Measurements from ENCODE around the gene TLE6.
"Not testable (repeated sequence)": the region's sequence is repeated elsewhere in the genome, so short reads cannot be mapped to it uniquely, and the experiment has no call there.

Gene TLE6

DNA sequence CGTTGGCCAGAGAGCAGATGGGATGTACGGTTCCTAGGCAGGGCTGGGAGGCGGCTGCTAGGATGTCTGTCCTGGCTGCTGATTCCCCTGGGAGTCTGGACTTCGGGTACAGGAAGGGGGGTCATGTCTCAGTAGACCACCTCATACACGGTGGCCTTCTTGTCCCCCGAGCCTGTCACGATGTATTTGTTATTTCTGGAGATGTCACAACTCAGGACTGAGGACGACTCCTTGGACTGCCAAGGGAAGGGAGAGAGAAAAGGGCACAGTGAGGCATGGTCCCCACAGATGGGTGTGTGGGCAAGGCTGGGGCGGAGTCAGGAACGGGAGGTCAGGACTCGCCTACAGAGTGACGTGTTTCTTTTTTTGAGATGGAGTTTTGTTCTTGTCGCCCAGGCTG, 20.4 kb downstream of the TLE6 start:
- in situ Hi-C loops (cut with MboI; ENCODE audit: low sequenced_read_pairs): no loop called here

- in situ Hi-C loops (cut with MboI; ENCODE audit: low sequenced_read_pairs): no loop called here
These were observed 21.3 kb downstream of the TLE6 start for GRCh38 chr19:2998642-2999041.

GRCh38 chr19:3001235-3001800, 24.0 kb downstream of the TLE6 start:
- in situ Hi-C loops (cut with MboI; ENCODE audit: low sequenced_read_pairs): no loop called here

GRCh38 chr19:3003046-3003445, 25.7 kb downstream of the TLE6 start:
- in situ Hi-C loops (cut with MboI; ENCODE audit: low sequenced_read_pairs): no loop called here

GRCh38 chr19:3004522-3004921, 27.2 kb downstream of the TLE6 start:
- in situ Hi-C loops (cut with MboI; ENCODE audit: low sequenced_read_pairs): no loop called here

GRCh38 chr19:3005345-3005744, 28.0 kb downstream of the TLE6 start:
- in situ Hi-C loops (cut with MboI; ENCODE audit: low sequenced_read_pairs): no loop called here

GRCh38 chr19:3006075-3006767, 28.9 kb downstream of the TLE6 start:
- in situ Hi-C loops (cut with MboI; ENCODE audit: low sequenced_read_pairs): no loop called here

- in situ Hi-C loops (cut with MboI; ENCODE audit: low sequenced_read_pairs): no loop called here
These were observed 30.6 kb downstream of the TLE6 start for GRCh38 chr19:3007975-3008374.

GRCh38 chr19:3008994-3009393, 31.6 kb downstream of the TLE6 start:
- in situ Hi-C loops (cut with MboI; ENCODE audit: low sequenced_read_pairs): no loop called here

- in situ Hi-C loops (cut with MboI; ENCODE audit: low sequenced_read_pairs): no loop called here
These were observed 33.5 kb downstream of the TLE6 start for GRCh38 chr19:3010871-3011270.

- in situ Hi-C loops (cut with MboI; ENCODE audit: low sequenced_read_pairs): not testable (repeated sequence)
These were observed 34.7 kb downstream of the TLE6 start for GRCh38 chr19:3012059-3012458.

- in situ Hi-C loops (cut with MboI; ENCODE audit: low sequenced_read_pairs): no loop called here
These were observed 35.4 kb downstream of the TLE6 start for GRCh38 chr19:3012621-3013262.

- in situ Hi-C loops (cut with MboI; ENCODE audit: low sequenced_read_pairs): no loop called here
These were observed 35.9 kb downstream of the TLE6 start for GRCh38 chr19:3013263-3013725.

GRCh38 chr19:3014135-3014534, 36.8 kb downstream of the TLE6 start:
- in situ Hi-C loops (cut with MboI; ENCODE audit: low sequenced_read_pairs): no loop called here

DNA sequence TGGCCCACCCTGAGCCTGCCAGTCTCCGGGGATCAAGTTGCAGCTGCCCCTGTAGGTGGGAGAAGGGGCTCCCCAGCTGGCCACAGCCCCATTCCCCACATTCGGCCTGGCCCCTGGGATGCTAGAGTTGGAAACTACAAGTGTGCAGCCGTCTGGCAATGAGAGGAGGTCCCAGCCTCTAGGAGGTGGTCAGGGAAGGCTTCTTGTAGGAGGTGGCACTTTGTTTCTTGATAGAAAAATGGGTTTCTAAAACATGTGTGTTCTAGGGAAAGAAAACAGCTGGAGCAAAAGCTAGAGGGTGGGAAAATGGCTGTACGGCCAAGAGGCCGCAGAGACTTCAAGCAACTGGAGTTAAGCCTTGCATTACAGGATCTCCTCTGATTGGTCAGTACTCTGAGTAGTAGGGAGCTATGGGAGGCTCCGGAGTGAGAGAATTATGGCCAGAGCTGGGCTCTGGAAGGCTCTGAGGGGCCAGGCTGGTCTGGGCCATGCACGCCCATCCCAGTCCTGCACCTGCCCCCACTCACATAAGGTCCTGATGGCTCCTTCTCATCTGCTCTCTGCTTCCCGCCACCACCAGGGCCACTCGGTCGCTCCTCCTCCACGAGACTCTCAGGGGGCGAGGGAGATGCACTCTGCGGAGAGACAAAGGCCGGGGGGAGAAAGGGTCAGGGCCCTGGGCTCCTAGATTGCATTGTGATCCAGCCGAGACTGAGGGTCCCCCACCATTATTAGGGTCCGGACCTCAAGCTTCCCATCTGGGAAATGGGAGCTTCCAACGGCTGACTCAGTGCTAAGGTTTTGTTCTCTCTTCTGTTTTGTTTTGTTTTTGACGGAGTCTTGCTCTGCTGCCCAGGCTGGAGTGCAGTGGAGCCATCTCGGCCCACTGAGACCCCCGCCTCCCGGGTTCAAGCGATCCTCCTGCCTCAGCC, 38.0 kb downstream of the TLE6 start:
- in situ Hi-C loops (cut with MboI; ENCODE audit: low sequenced_read_pairs): no loop called here

DNA sequence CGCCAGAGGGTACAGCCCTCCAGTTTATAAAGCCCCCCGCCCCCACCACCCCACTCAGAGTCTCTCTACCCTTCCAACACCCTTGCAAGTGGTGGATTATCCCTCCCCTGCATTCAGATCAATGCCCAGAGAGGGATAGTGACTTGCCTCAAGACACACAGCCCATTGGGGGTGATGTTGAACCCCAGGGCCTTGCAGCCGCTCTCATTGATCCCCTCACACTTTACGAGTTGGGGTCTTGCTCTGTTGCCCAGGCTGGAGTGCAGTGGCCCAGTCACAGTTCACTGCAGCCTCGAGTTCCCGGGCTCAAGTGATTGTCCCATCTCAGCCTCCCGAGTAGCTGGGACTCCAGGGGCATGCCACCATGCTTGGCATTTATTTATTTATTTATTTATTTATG, 40.6 kb downstream of the TLE6 start:
- in situ Hi-C loops (cut with MboI; ENCODE audit: low sequenced_read_pairs): no loop called here

- in situ Hi-C loops (cut with MboI; ENCODE audit: low sequenced_read_pairs): no loop called here
These were observed 42.0 kb downstream of the TLE6 start for GRCh38 chr19:3019211-3019854.

DNA sequence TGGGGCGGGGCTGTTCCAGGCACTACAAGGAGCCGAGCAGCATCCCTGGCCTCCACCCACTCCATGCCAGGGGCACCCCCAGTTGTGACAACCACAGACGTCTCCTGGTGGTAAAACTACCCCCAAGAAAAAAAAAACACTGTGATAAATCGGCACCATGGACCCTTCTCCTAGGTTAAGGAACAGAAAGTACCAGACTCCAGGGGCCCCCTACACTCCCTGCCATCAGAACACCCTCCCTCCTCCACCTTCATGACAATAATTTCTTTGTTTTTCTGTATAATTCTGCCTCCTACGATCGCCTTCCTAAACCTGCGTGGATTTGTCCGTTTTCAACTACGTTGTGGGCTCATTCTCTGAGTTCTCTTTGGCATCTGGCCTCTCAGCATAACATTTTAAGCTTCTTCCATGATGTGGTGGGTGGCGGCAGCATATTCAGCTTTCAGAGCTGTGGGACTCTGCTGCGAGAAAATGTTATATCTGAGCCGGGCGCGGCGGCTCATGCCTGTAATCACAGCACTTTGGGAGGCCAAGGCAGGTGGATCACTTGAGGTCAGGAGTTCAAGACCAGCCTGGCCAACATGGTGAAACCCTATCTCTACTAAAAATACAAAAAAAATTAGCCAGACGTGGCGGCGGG, 43.1 kb downstream of the TLE6 start:
- in situ Hi-C loops (cut with MboI; ENCODE audit: low sequenced_read_pairs): no loop called here

DNA sequence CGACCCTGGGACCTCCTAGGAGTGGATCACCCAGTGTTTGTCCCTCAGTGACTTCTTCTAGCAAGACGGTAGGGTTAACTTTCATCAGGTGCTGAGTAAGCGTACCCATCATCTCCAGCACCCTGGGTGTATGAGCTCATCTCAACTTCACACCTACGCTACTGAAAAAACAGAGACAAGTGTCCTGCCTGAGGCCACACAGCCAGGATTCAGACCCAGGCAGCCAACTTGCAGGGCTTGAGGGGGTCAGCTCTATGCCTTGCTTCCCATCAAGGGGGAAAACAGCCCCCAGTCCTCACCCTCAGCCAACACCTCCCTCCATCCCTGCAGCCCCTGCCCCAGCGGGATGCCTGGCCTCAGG, 47.1 kb downstream of the TLE6 start:
- in situ Hi-C loops (cut with MboI; ENCODE audit: low sequenced_read_pairs): no loop called here

DNA sequence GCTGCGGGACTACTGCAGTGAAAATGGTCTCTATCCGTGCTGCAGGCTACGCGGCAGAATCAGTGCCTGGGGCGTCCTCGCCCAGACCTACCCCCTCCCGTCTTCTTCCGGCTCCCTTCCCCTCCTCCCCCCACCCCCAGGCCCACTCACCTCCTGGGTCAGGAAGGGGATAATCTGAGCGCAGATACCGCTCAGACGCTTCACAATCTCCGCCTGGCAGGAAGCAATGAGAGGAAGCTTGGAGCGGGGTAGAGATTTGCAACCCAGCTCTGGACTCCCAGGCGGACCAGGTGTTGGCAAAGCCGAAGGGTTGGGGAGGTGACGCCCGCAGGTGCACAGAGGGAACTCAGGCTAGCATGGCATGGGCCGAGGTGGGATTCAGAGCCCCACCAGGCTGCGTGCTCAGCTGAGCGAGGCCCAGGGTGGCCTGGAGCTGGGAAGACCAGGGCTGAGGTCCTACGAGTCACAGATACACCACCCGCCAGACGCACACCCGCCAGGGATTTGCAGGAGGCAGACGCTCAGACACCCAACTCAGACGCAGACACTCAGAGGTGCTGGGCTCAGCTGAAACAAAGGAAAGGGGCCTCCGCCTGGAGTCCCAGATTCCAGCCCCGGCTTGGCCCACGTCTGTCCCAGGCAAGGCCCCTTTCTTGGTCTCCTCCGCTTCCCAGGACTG, 47.6 kb downstream of the TLE6 start:
- in situ Hi-C loops (cut with MboI; ENCODE audit: low sequenced_read_pairs): no loop called here

Measured in HL-60/S4 (cell line).